Motor neuron (in vitro differentiated cells): ENCODE measurements around the gene NKX1-2. TPM values are rescaled to one million over a fixed set of nuclear protein-coding genes. Genes with fewer than 3 reads are reported as not detected.
A peak's percentile ranks its signal among the peaks of the same experiment; 100 is the strongest.
"Not testable (repeated sequence)": the region's sequence is repeated elsewhere in the genome, so short reads cannot be mapped to it uniquely, and the experiment has no call there.

Experiments used
- ATAC-seq, 8 experiments: fragments of 200-7000 bp; cut with Tn5 transposase; replicated peaks in 6 of 8; 2 replicates each; pipeline ENCODE4 v1.8.0; 2021; ENCODE audit warnings: mild to moderate bottlenecking in 8 of 8, moderate library complexity in 8 of 8
- H3K27ac ChIP-seq, 2 donors: fragments of 250-450 bp; sonication (Bioruptor Pico); 2 replicates each; pipeline ENCODE4 v1.9.0; 2021; ENCODE audit warnings: antibody characterized with exemption in 2 of 2, mild to moderate bottlenecking in 2 of 2, moderate library complexity in 1 of 2
- H3K4me1 ChIP-seq, 2 donors: fragments of 250-450 bp; sonication (Bioruptor Pico); replicated peaks in 1 of 2; 2 replicates each; pipeline ENCODE4 v1.6.1; 2021; ENCODE audit warnings: antibody characterized with exemption in 2 of 2, mild to moderate bottlenecking in 2 of 2, moderate library complexity in 1 of 2
- H3K4me3 ChIP-seq, 5 donors: fragments of 250-450 bp; sonication (Bioruptor Pico); 2 replicates each; pipeline ENCODE4 v1.9.0; 2021; ENCODE audit warnings: antibody characterized with exemption in 5 of 5, mild to moderate bottlenecking in 5 of 5, moderate library complexity in 4 of 5
- WGBS, 10 experiments: fragments of 450-650 bp; shearing (Covaris generic); methylation state at CpG; one replicate each; pipeline ENCODE4 v1.0.0; 2022; 5-methylcytosine and 5-hydroxymethylcytosine counted together
- in situ Hi-C, 9 experiments: fragments of 400-800 bp; cut with MboI; loops; one replicate each; pipeline ENCODE4 v1.15.0; 2021; ENCODE audit warnings: low sequenced_read_pairs in 9 of 9, low pct_unique_long_range_greater_than_20kb in 2 of 9; ENCODE audit not compliant: unreplicated experiment in 9 of 9
- total RNA-seq, 8 experiments: library from RNA; unstranded; fragments of 300-600 nt; gene quantifications; 2 replicates each; pipeline versions ENCODE4 v1.2.3 to v1.2.4, GENCODE V29; 2022

NKX1-2 gene
- total RNA-seq, 8 experiments from 2014 or later: 0.09 to 2.6 (median 0.25) TPM; not detected in 4

DNA sequence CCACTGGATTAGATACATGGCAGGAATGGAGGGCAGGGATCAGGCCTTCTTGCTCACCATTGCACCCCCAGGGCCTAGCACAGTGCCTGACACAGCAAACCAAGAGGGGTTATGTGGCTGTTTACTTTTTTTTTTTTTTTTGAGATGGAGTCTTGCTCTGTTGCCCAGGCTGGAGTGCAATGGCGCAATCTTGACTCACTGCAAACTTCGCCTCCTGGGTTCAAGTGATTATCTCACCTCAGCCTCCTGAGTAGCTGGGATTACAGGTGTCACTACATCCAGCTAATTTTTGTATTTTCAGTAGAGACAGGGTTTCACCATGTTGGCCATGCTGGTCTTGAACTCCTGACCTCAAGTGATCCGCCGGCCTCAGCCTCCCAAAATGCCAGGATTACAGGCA lies 14.2 kb downstream of the NKX1-2 start:
- H3K4me3 ChIP-seq, H3K4me1 ChIP-seq, ATAC-seq, in situ Hi-C loops, H3K27ac ChIP-seq: not testable (repeated sequence)
- WGBS, 10 experiments: 88 to 100% (median 94%) methylated on average over 2 to 4 of the region's 4 CpGs; no CpG with 5 or more reads in 3 of the 10 experiments

DNA sequence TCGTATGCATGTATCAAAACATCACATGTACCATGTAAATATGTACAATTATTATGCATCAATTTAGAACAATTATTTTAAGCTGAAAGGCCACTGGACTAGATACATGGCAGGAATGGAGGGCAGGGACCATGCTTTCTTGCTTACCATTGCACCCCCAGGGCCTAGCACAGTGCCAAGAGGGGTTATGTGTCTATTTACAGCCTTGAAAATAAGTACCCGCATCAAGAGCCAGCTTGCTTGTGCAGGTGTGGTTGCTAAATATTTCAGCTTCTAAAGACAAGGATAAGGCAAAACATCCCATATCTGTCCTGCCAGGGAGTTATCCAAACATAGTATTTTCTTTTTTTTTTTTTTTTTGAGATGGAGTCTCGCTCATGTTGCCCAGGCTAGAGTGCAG lies 16.4 kb downstream of the NKX1-2 start:
- ATAC-seq: no peak
- WGBS, 10 experiments: 0 to 89% (median 67%) methylated on average over 1 to 2 of the region's 3 CpGs
- in situ Hi-C loops: no loop called here
- no peaks in the 10 kb centered on the region for H3K4me1 ChIP-seq
- no peak overlapping the region for H3K27ac ChIP-seq
- no peak overlapping the region for H3K4me3 ChIP-seq

- ATAC-seq: no peak
- Histone ChIP-seq H3K4me3 (no peak overlapping the region), H3K27ac (no peak overlapping the region), H3K4me1 (no peaks in the 10 kb centered on the region)
- 33 to 100% (median 81%) methylated on average over 1 to 4 of the region's 4 CpGs; no CpG with 5 or more reads in 2 of the 10 experiments for WGBS, 10 experiments
- in situ Hi-C loops: no loop called here
Measured at GRCh38 chr10:124430077-124430476, 19.8 kb downstream of the NKX1-2 start.

GRCh38 chr10:124429576-124429975 lies 20.3 kb downstream of the NKX1-2 start:
- Histone ChIP-seq H3K4me3 (no peak overlapping the region), H3K4me1 (no peaks in the 10 kb centered on the region), H3K27ac (no peak overlapping the region)
- in situ Hi-C loops: no loop called here
- 0 to 100% (median 53%) methylated on average over 1 to 5 of the region's 5 CpGs; no CpG with 5 or more reads in 2 of the 10 experiments for WGBS, 10 experiments
- ATAC-seq: no peak

DNA sequence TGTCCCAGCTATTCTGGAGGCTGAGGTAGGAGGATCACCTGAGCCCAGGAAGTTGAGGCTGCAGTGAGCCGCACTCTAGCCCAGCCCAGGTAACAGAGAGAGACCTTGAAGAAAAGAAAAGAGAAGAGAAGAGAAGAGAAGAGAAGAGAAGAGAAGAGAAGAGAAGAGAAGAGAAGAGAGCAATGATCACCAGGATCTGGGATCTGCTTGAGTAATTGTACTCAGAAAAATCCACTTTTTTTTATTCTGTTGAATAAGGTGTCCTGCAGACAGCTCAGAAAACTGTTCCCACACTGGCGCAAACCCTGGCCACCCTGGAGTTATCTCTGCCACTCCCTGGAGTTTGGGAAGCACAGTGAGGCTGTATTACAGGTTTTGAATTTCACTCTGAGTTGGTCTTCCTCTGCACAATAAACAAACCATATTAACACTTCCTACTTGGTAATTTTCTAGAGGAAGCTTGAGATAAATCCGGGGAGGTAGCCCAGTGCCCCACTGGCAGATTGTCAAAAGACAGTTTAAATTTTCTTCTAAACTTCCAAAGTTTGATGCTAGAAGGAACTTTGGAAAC lies 21.5 kb downstream of the NKX1-2 start:
- Histone ChIP-seq H3K4me3 (no peak overlapping the region), H3K27ac (no peak overlapping the region), H3K4me1 (no peaks in the 10 kb centered on the region)
- in situ Hi-C loops: no loop called here
- WGBS, 10 experiments: 0 to 87% (median 63%) methylated on average over 1 to 3 of the region's 3 CpGs; no CpG with 5 or more reads in 1 of the 10 experiments
- ATAC-seq: no peak

- no peak for ATAC-seq
- 38 to 100% (median 83%) methylated on average over 2 to 4 of the region's 4 CpGs for WGBS, 10 experiments
- Histone ChIP-seq H3K4me1 (no peaks in the 10 kb centered on the region), H3K27ac (no peak overlapping the region), H3K4me3 (no peak overlapping the region)
- in situ Hi-C loops: no loop called here
Measured at GRCh38 chr10:124425227-124425962, 24.4 kb downstream of the NKX1-2 start.

DNA sequence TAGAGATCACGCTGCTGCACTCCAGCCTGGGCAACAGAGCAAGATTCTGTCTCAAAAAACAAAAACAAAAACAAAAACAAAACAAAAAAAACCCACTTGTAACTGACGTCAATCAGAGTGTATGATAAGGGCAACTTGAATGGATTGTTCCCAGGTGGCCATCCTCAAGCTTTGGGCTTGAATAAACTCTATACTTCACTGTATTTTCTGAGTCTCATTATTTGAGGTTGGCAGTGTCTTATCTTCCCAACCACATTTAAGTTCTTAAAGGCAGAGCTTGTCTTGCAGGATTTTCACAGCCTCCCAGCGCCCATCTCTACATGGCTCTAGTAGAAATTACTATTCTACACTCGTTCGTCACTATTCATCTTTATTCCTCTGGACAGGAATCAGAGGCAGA lies 26.0 kb downstream of the NKX1-2 start:
- in situ Hi-C loops: no loop called here
- ATAC-seq: no peak
- H3K27ac ChIP-seq: no peak overlapping the region
- peaks cover 0 to 3% of the 10 kb centered on the region in 2 donors for H3K4me1 ChIP-seq
- WGBS, 10 experiments: 18 to 93% (median 65%) methylated on average over 1 to 5 of the region's 5 CpGs; no CpG with 5 or more reads in 1 of the 10 experiments
- H3K4me3 ChIP-seq: no peak overlapping the region

GRCh38 chr10:124422742-124423141 lies 27.1 kb downstream of the NKX1-2 start:
- in situ Hi-C loops: no loop called here
- WGBS, 10 experiments: 48 to 100% (median 69%) methylated on average over 1 to 9 of the region's 12 CpGs; no CpG with 5 or more reads in 4 of the 10 experiments
- no peak for ATAC-seq

GRCh38 chr10:124420254-124420653 lies 29.6 kb downstream of the NKX1-2 start:
- WGBS, 10 experiments: 0 to 67% (median 50%) methylated on average over 1 of the region's 1 CpG; no CpG with 5 or more reads in 7 of the 10 experiments
- no peak for ATAC-seq
- H3K27ac ChIP-seq: no peak overlapping the region
- H3K4me3 ChIP-seq: no peak overlapping the region
- in situ Hi-C loops: no loop called here
- peaks cover 4 to 18% of the 10 kb centered on the region in 2 donors for H3K4me1 ChIP-seq

More at GRCh38 chr10:124422742-124423141, 27.1 kb downstream of the NKX1-2 start:
- no peak overlapping the region for H3K27ac ChIP-seq
- H3K4me1 ChIP-seq: peaks cover 0 to 3% of the 10 kb centered on the region in 2 donors
- H3K4me3 ChIP-seq: no peak overlapping the region

DNA sequence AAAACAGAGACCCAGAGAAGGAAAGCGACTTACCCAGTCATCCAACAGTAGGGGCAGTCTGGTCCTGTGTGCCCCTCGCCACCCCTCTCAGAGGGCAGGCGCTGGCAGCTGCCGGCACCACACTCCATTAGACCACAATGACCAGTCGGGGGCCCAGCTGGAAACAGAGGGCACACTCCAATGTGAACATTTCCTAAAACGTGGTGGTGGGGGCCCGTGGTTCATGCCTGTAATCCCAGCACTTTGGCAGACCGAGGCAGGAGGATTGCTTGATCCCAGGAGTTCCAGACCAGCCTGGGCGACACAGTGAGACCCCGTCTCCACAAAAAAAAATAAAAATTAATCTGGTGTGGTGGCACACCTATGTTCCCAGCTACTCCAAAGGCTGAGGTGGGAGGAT lies 30.2 kb downstream of the NKX1-2 start:
- in situ Hi-C loops: no loop called here
- WGBS, 10 experiments: 60 to 100% (median 83%) methylated on average over 1 to 2 of the region's 10 CpGs; no CpG with 5 or more reads in 5 of the 10 experiments
- no peak for ATAC-seq
- Histone ChIP-seq H3K4me1 (peaks cover 4 to 18% of the 10 kb centered on the region in 2 donors), H3K27ac (no peak overlapping the region), H3K4me3 (no peak overlapping the region)

GRCh38 chr10:124418726-124419501 lies 30.9 kb downstream of the NKX1-2 start, which contains the start of gene OAT:
TSS of gene OAT (minus strand) at chr10:124418923. CDS start at chr10:124412171, 6,752 bp downstream.
- H3K4me3 ChIP-seq: peak within 1 kb of the TSS; percentile 61 to 94 (median 79)
- H3K27ac ChIP-seq: peak within 1 kb of the TSS; percentile 66 to 88
- peaks cover 4 to 18% of the 10 kb centered on the region in 2 donors for H3K4me1 ChIP-seq
- 0 to 80% (median 31%) methylated on average over 1 to 7 of the region's 70 CpGs; no CpG with 5 or more reads in 4 of the 10 experiments for WGBS, 10 experiments
- in situ Hi-C loops: no loop called here
- peak; percentile 87 to 93 (median 89) for ATAC-seq

- in situ Hi-C loops: no loop called here
- H3K4me3 ChIP-seq: peak overlapping the region; percentile 61 to 94 (median 79)
- WGBS, 10 experiments: 0 to 13% (median 0%) methylated on average over 1 to 11 of the region's 64 CpGs; no CpG with 5 or more reads in 3 of the 10 experiments
- peak overlapping the region; percentile 66 to 88 for H3K27ac ChIP-seq
- H3K4me1 ChIP-seq: peaks cover 4 to 18% of the 10 kb centered on the region in 2 donors
- ATAC-seq: peak; percentile 61 to 74 (median 66)
Measured at GRCh38 chr10:124417895-124418725, 31.7 kb downstream of the NKX1-2 start.
